OCI-LY7 (cell line): Measurements from ENCODE around the gene ANKRD66. TPM values are rescaled to one million over a fixed set of nuclear protein-coding genes. Genes with fewer than 3 reads are reported as not detected.

ENCODE experiments used
- BruUV-seq: library from RNA; stranded (reverse); fragments of 400-500 nt; replicated peaks from 2 replicates; lab custom pipeline; 2021; lab: Mats Ljungman, UMichigan
- CTCF ChIA-PET: fragments of 300-600 bp; sonication (Branson Sonifier 250); formaldehyde crosslinking; loops from one replicate; lab custom pipeline; 2022; ENCODE audit warnings: antibody characterized with exemption; ENCODE audit not compliant: unreplicated experiment; lab: Charles Lee
- POLR2A ChIA-PET: fragments of 300-600 bp; sonication (Branson Sonifier 250); formaldehyde crosslinking; loops from one replicate; lab custom pipeline; 2022; ENCODE audit warnings: antibody characterized with exemption; lab: Charles Lee
- DNase-seq: peaks from one replicate; pipeline ENCODE4 v3.0.0-alpha.2; 2015; ENCODE audit warnings: low spot score
- H2AFZ ChIP-seq: fragments of 200-600 bp; sonication (generic), shearing (Covaris generic); 2 replicates; pipeline ENCODE4 v1.6.1; 2014; ENCODE audit warnings: mild to moderate bottlenecking, antibody characterized with exemption, low read length, moderate library complexity
- H3K27ac ChIP-seq: fragments of 200-600 bp; sonication (generic); 2 replicates; pipeline ENCODE4 v1.5.1; 2014; ENCODE audit warnings: mixed run types, low read depth, mild to moderate bottlenecking, moderate library complexity, low read length, inconsistent platforms; ENCODE audit not compliant: poor library complexity, severe bottlenecking
- H3K36me3 ChIP-seq: fragments of 200-600 bp; sonication (generic); 2 replicates; pipeline ENCODE4 v1.6.1; 2014; ENCODE audit warnings: mild to moderate bottlenecking, antibody characterized with exemption, low read length, moderate library complexity, mixed read lengths; ENCODE audit not compliant: insufficient read depth
- H3K4me1 ChIP-seq: fragments of 200-600 bp; sonication (generic); 2 replicates; pipeline ENCODE4 v1.5.1; 2014; ENCODE audit warnings: mild to moderate bottlenecking, low read length; ENCODE audit not compliant: insufficient read depth, poor library complexity, severe bottlenecking
- H3K4me2 ChIP-seq: fragments of 200-600 bp; sonication (generic); 2 replicates; pipeline ENCODE4 v1.6.1; 2014; ENCODE audit warnings: mild to moderate bottlenecking, low read length
- H3K4me3 ChIP-seq: fragments of 200-600 bp; sonication (generic); 2 replicates; pipeline ENCODE4 v1.5.1; 2014; ENCODE audit warnings: mild to moderate bottlenecking, low read depth, low read length; ENCODE audit not compliant: poor library complexity, severe bottlenecking
- H3K79me2 ChIP-seq: fragments of 200-600 bp; sonication (generic); 2 replicates; pipeline ENCODE4 v1.6.1; 2016; ENCODE audit warnings: low read depth, mild to moderate bottlenecking, low read length, moderate library complexity, mixed read lengths; ENCODE audit not compliant: insufficient read depth
- H3K9me2 ChIP-seq: fragments of 200-600 bp; sonication (generic); 2 replicates; pipeline ENCODE4 v1.6.1; 2016; ENCODE audit warnings: mild to moderate bottlenecking, low read length, mixed read lengths; ENCODE audit not compliant: insufficient read depth
- H3K9me3 ChIP-seq: fragments of 200-600 bp; sonication (generic); 2 replicates; pipeline ENCODE4 v1.6.1; 2014; ENCODE audit warnings: mild to moderate bottlenecking, mixed run types, low read length, mixed read lengths
- H4K20me1 ChIP-seq: fragments of 200-600 bp; sonication (generic); 2 replicates; pipeline ENCODE4 v1.6.1; 2014; ENCODE audit warnings: mild to moderate bottlenecking, antibody characterized with exemption, low read length, moderate library complexity, mixed read lengths; ENCODE audit not compliant: insufficient read depth
- CTCF ChIP-seq: fragments of 200-600 bp; sonication (generic); conservative IDR thresholded peaks from 2 replicates; pipeline ENCODE4 v1.5.1; 2014; ENCODE audit warnings: mild to moderate bottlenecking, antibody characterized with exemption, low read length, moderate library complexity, mixed read lengths
- EZH2phosphoT487 ChIP-seq: fragments of 200-600 bp; sonication (generic); IDR thresholded peaks from 2 replicates; pipeline ENCODE4 v1.6.1; 2018; ENCODE audit warnings: low read depth, borderline replicate concordance, mild to moderate bottlenecking, mixed run types, antibody characterized with exemption, low read length, moderate library complexity, mixed read lengths
- intact Hi-C: fragments of 100-400 bp; cut with micrococcal nuclease; formaldehyde crosslinking; loops from one replicate; pipeline ENCODE4 v1.10.0; 2022; ENCODE audit not compliant: unreplicated experiment
- total RNA-seq, 2 experiments: library from RNA; depleted of rRNA in 1 of 2; stranded (reverse); fragments of >200 nt in 1 of 2; shearing (Covaris generic) in 1 of 2; gene quantifications; 2 replicates each; pipeline ENCODE4 v1.2.3, GENCODE V29; 2014 to 2022

The ANKRD66 gene
- total RNA-seq, 2 experiments from 2014 or later = not detected

DNA sequence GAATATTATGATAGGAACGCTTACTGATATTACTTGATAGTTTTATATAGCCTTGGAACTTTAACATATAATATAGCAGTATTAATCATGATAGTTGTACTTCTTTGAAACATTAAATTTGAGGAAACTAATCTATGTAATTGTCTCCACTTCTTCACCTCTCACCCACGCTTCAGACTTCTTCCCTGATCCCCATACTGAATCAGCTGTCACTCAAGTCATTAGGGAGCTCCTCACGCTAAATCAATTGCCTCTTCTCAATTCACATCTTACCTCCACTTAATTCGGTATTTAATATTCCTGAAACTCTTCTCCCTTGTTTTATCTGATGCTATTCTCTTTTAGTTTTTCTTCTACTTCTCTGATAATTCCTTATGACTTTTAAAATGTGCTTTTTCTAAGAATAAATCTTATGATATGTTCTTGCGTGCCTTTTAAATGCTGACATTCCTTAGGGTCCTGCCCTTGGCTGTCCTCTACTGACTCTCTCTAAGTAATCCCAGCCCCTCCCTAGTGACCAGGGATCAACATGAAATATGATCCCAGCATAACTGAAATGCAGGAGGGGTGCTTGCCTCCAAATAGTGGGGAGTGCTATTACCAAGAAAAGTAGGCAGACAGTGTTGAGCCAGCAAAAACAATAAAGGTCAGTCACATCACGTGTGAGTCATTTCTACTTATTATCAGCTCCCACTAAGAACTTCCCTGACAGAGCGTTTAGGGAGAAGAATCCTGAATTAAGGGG lies 9.9 kb downstream of the ANKRD66 start:
- Histone ChIP-seq H3K4me1 (no peaks in the 10 kb centered on the region), H3K27ac (no peak overlapping the region), H3K4me3 (no peak overlapping the region), H4K20me1 (no peaks in the 10 kb centered on the region), H3K79me2 (no peaks in the 10 kb centered on the region), H2AFZ (no peak overlapping the region), H3K9me2 (no peaks in the 10 kb centered on the region), H3K9me3 (no peaks in the 10 kb centered on the region), H3K4me2 (no peak overlapping the region), H3K36me3 (no peaks in the 10 kb centered on the region)
- ChIA-PET CTCF (no interaction called here), POLR2A (no interaction called here)
- no TSS peak for BruUV-seq
- no peak for TF ChIP-seq CTCF
- no peak for TF ChIP-seq EZH2phosphoT487
- intact Hi-C loops = no loop called here
- DNase-seq = no peak

- ChIA-PET POLR2A (no interaction called here), CTCF (no interaction called here)
- Histone ChIP-seq H3K9me3 (no peaks in the 10 kb centered on the region), H3K4me1 (no peaks in the 10 kb centered on the region), H2AFZ (no peak overlapping the region), H3K4me2 (no peak overlapping the region), H3K36me3 (no peaks in the 10 kb centered on the region), H3K79me2 (no peaks in the 10 kb centered on the region), H3K4me3 (no peak overlapping the region), H3K9me2 (no peaks in the 10 kb centered on the region), H3K27ac (no peak overlapping the region), H4K20me1 (no peaks in the 10 kb centered on the region)
- BruUV-seq = no TSS peak
- intact Hi-C loops = no loop called here
- DNase-seq = no peak
- TF ChIP-seq EZH2phosphoT487 = no peak
Observed at GRCh38 chr6:46757214-46757596, 10.5 kb downstream of the ANKRD66 start.

- Histone ChIP-seq H3K4me2 (no peak overlapping the region), H4K20me1 (no peaks in the 10 kb centered on the region), H3K9me3 (no peaks in the 10 kb centered on the region), H3K79me2 (no peaks in the 10 kb centered on the region), H3K36me3 (no peaks in the 10 kb centered on the region), H2AFZ (no peak overlapping the region), H3K4me3 (no peak overlapping the region), H3K4me1 (no peaks in the 10 kb centered on the region), H3K27ac (no peak overlapping the region), H3K9me2 (no peaks in the 10 kb centered on the region)
- ChIA-PET POLR2A (no interaction called here), CTCF (no interaction called here)
- intact Hi-C loops = no loop called here
- DNase-seq = no peak
- TF ChIP-seq EZH2phosphoT487 (no peak), CTCF (no peak)
- no TSS peak for BruUV-seq
Observed at GRCh38 chr6:46758960-46759753, 12.4 kb downstream of the ANKRD66 start.
